B cell (primary cell): ENCODE measurements around the gene KRT27. TPM values are rescaled to one million over a fixed set of nuclear protein-coding genes. Genes with fewer than 3 reads are reported as not detected.

ENCODE experiments used
- ATAC-seq: fragments of 200-7000 bp; cut with Tn5 transposase; one replicate; pipeline ENCODE4 v1.10.0; 2021; ENCODE audit warnings: low read depth, mild to moderate bottlenecking, moderate number of reproducible peaks, moderate library complexity
- CTCF ChIA-PET: fragments of 350-600 bp; sonication (Branson Sonifier 250); formaldehyde crosslinking; loops from one replicate; lab custom pipeline; 2021; ENCODE audit warnings: antibody characterized with exemption, inconsistent platforms; lab: Charles Lee
- POLR2A ChIA-PET: fragments of 350-600 bp; sonication (Branson Sonifier 250); formaldehyde crosslinking; loops from one replicate; lab custom pipeline; 2021; ENCODE audit warnings: antibody characterized with exemption; lab: Charles Lee
- DNase-seq: peaks from one replicate; pipeline ENCODE4 v3.0.0; 2013
- H2AFZ ChIP-seq: 2 replicates; pipeline ENCODE4 v1.6.1; 2012; ENCODE audit warnings: mild to moderate bottlenecking, low read depth, low read length; ENCODE audit not compliant: insufficient read depth, poor library complexity, severe bottlenecking
- H3K27ac ChIP-seq, 2 donors: 1 replicate in 1 of 2; 2 replicates in 1 of 2; pipeline ENCODE4 v1.5.1; 2012 to 2013; ENCODE audit warnings: low read length in 2 of 2, mild to moderate bottlenecking in 2 of 2, moderate library complexity in 1 of 2
- H3K27me3 ChIP-seq, 4 experiments: fragments of 200-600 bp in 1 of 4; sonication (generic) in 1 of 4; replicated peaks in 1 of 4; 1 replicate in 2 of 4; 2 replicates in 2 of 4; pipeline versions ENCODE4 v1.6.1 to v1.7.0; 2013 to 2016; ENCODE audit warnings: low read length in 3 of 4, mild to moderate bottlenecking in 2 of 4, mixed read lengths in 1 of 4, moderate library complexity in 1 of 4; ENCODE audit not compliant: insufficient read depth in 4 of 4, control insufficient read depth in 3 of 4; ENCODE audit errors: control extremely low read depth in 1 of 4
- H3K36me3 ChIP-seq, 2 experiments: replicated peaks in 1 of 2; 1 replicate in 1 of 2; 2 replicates in 1 of 2; pipeline versions ENCODE4 v1.6.1 to v1.7.1; 2013; ENCODE audit warnings: low read length in 1 of 2; ENCODE audit not compliant: insufficient read depth in 2 of 2, control insufficient read depth in 1 of 2; ENCODE audit errors: control extremely low read depth in 1 of 2, extremely low read depth in 1 of 2
- H3K4me1 ChIP-seq, 2 donors: fragments of 200-600 bp in 1 of 2; sonication (generic) in 1 of 2; 1 replicate in 1 of 2; 2 replicates in 1 of 2; pipeline versions ENCODE4 v1.5.1 to v1.6.1; 2013 to 2017; ENCODE audit warnings: low read length in 2 of 2; ENCODE audit not compliant: control insufficient read depth in 2 of 2, insufficient read depth in 2 of 2
- H3K4me2 ChIP-seq: replicated peaks from 2 replicates; pipeline ENCODE3; 2012; ENCODE audit warnings: mild to moderate bottlenecking, low read depth, low read length; ENCODE audit not compliant: poor library complexity, severe bottlenecking
- H3K4me3 ChIP-seq, 5 experiments: fragments of 200-600 bp in 1 of 5; sonication (generic) in 1 of 5; 1 replicate in 3 of 5; 2 replicates in 2 of 5; pipeline versions ENCODE4 v1.5.1 to v1.7.0; 2011 to 2016; ENCODE audit warnings: low read length in 4 of 5, mild to moderate bottlenecking in 4 of 5, low read depth in 2 of 5, control low read depth in 1 of 5, moderate library complexity in 1 of 5; ENCODE audit not compliant: insufficient read depth in 1 of 5; ENCODE audit errors: control extremely low read depth in 1 of 5, extremely low read depth in 1 of 5
- H3K79me2 ChIP-seq: fragments of 200-600 bp; sonication (generic); one replicate; pipeline ENCODE4 v1.6.0; 2016; ENCODE audit warnings: low read length; ENCODE audit not compliant: control insufficient read depth, insufficient read depth
- H3K9ac ChIP-seq: fragments of 200-600 bp; sonication (generic); 2 replicates; pipeline ENCODE4 v1.6.1; 2017; ENCODE audit warnings: mild to moderate bottlenecking, low read length, moderate library complexity
- H3K9me3 ChIP-seq, 3 donors: one replicate each; pipeline versions ENCODE4 v1.6.1 to v1.7.1; 2013; ENCODE audit warnings: low read length in 2 of 3; ENCODE audit not compliant: control insufficient read depth in 2 of 3, insufficient read depth in 1 of 3; ENCODE audit errors: control extremely low read depth in 1 of 3
- H4K20me1 ChIP-seq: 2 replicates; pipeline ENCODE4 v1.6.0; 2012; ENCODE audit warnings: mild to moderate bottlenecking, low read length; ENCODE audit not compliant: insufficient read depth, control insufficient read depth, poor library complexity, severe bottlenecking
- H3K27ac Mint-ChIP-seq: one replicate; pipeline ENCODE4 v1.8.0; 2021; ENCODE audit warnings: mixed read lengths
- H3K27me3 Mint-ChIP-seq: one replicate; pipeline ENCODE4 v1.8.0; 2021; ENCODE audit warnings: mixed read lengths
- H3K4me1 Mint-ChIP-seq: one replicate; pipeline ENCODE4 v1.8.0; 2021; ENCODE audit warnings: mixed read lengths
- H3K4me3 Mint-ChIP-seq: one replicate; pipeline ENCODE4 v1.8.0; 2021; ENCODE audit warnings: mixed read lengths
- H3K9me3 Mint-ChIP-seq: one replicate; pipeline ENCODE4 v1.8.0; 2022; ENCODE audit warnings: mixed read lengths; ENCODE audit not compliant: insufficient read depth
- CTCF ChIP-seq: fragments of 200-600 bp; IDR thresholded peaks from one replicate; pipeline ENCODE4 v1.8.0; 2022; ENCODE audit warnings: antibody characterized with exemption, mild to moderate bottlenecking
- EZH2 ChIP-seq: IDR thresholded peaks from 2 replicates; pipeline ENCODE4 v1.6.1; 2012; ENCODE audit warnings: borderline replicate concordance, low read depth, mild to moderate bottlenecking, moderate library complexity, low read length; ENCODE audit not compliant: insufficient read depth, poor library complexity, severe bottlenecking
- WGBS: methylation state at CpG from one replicate; pipeline ENCODE4 v1.1.5; 2013; ENCODE audit warnings: missing lambda C conversion rate; ENCODE audit not compliant: insufficient coverage; 5-methylcytosine and 5-hydroxymethylcytosine counted together
- intact Hi-C: fragments of 100-400 bp; cut with micrococcal nuclease; formaldehyde crosslinking; loops from one replicate; pipeline ENCODE4 v1.10.0; 2022
- polyA plus RNA-seq: library from polyadenylated mRNA; depleted of rRNA; stranded (reverse); fragments of >200 nt; gene quantifications from 2 replicates; pipeline ENCODE4 v1.2.3, GENCODE V29; 2012
- total RNA-seq, 2 donors: library from RNA; stranded (reverse); fragments of 120-200 nt in 1 of 2; gene quantifications; 1 replicate in 1 of 2; 2 replicates in 1 of 2; pipeline versions ENCODE4 v1.2.3 to v1.2.4, GENCODE V29; 2013 to 2022

The KRT27 gene
- total and polyA plus RNA-seq, 2 donors (not counting 1 experiment from before 2014, with no cell fraction given), result not detected

- H3K9ac ChIP-seq, result no peak within 1 kb of the TSS
- H3K4me3 ChIP-seq, result no peak within 1 kb of the TSS
- H3K4me2 ChIP-seq, result no peak within 1 kb of the TSS
- no peaks in the 10 kb centered on the region for H3K9me3 ChIP-seq
- no peak for TF ChIP-seq EZH2
- no peak for TF ChIP-seq CTCF
- H3K79me2 ChIP-seq, result no peaks in the 10 kb centered on the region
- peaks cover 49% of the 10 kb centered on the region for H3K27me3 Mint-ChIP-seq
- POLR2A ChIA-PET, result no interaction called here
- CTCF ChIA-PET, result no interaction called here
- no peak within 1 kb of the TSS for H3K4me3 Mint-ChIP-seq
- ATAC-seq, result no peak
- peaks cover 0 to 4% of the 10 kb centered on the region in 2 donors for H3K4me1 ChIP-seq
- peaks cover 0 to 32% (median 23%) of the 10 kb centered on the region in 4 experiments for H3K27me3 ChIP-seq
- peaks cover 3% of the 10 kb centered on the region for H3K4me1 Mint-ChIP-seq
- H3K27ac Mint-ChIP-seq, result no peak within 1 kb of the TSS
- DNase-seq, result no peak
- no peaks in the 10 kb centered on the region for H3K36me3 ChIP-seq
- no peaks in the 10 kb centered on the region for H4K20me1 ChIP-seq
- no peaks in the 10 kb centered on the region for H3K9me3 Mint-ChIP-seq
- no peak within 1 kb of the TSS for H2AFZ ChIP-seq
- WGBS, result no CpG with 5 or more reads among the region's 3 CpGs
- intact Hi-C loops, result loop anchor here (2.0 to 10.0 kb wide), 2 partner anchors 39 to 525 kb away; no protein-coding TSS in a partner anchor
- no peak within 1 kb of the TSS for H3K27ac ChIP-seq
These were observed 17.5 kb upstream of the KRT27 start, which contains the start of gene KRT28 for GRCh38 chr17:40799859-40800258. Gene KRT28 (minus strand): TSS chr17:40799959. CDS start chr17:40799893, 66 bp downstream.

- Histone ChIP-seq H3K36me3 (no peaks in the 10 kb centered on the region), H3K9me3 (no peaks in the 10 kb centered on the region), H4K20me1 (no peaks in the 10 kb centered on the region), H3K4me2 (no peak overlapping the region), H3K4me3 (no peak overlapping the region), H3K27me3 (peaks cover 0 to 36% (median 17%) of the 10 kb centered on the region in 4 experiments), H3K79me2 (no peaks in the 10 kb centered on the region), H3K4me1 (peaks cover 0 to 4% of the 10 kb centered on the region in 2 donors), H3K27ac (no peak overlapping the region), H3K9ac (no peak overlapping the region), H2AFZ (no peak overlapping the region)
- Mint-ChIP-seq H3K9me3 (no peaks in the 10 kb centered on the region), H3K4me3 (no peak overlapping the region), H3K27ac (no peak overlapping the region), H3K4me1 (no peaks in the 10 kb centered on the region), H3K27me3 (peaks cover 52% of the 10 kb centered on the region)
- 78% methylated on average over 27 of the region's 27 CpGs for WGBS
- intact Hi-C loops, result no loop called here
- no peak for TF ChIP-seq EZH2
- no peak for TF ChIP-seq CTCF
- CTCF ChIA-PET, result interaction anchor here (0.6 to 1.0 kb wide), 2 partner anchors 149 to 159 kb away, joined by 3 read pairs; partner anchors contain the start of gene SMARCE1
- POLR2A ChIA-PET, result no interaction called here
- ATAC-seq (no peak), DNase-seq (no peak)
These were observed 14.5 kb upstream of the KRT27 start for GRCh38 chr17:40796846-40797245.
